ENCODE measurements around the gene FAM216B. TPM values are rescaled to one million over a fixed set of nuclear protein-coding genes. Genes with fewer than 3 reads are reported as not detected.

Gene FAM216B
- total RNA-seq, 1 donor from 2014 or later, result not detected

DNA sequence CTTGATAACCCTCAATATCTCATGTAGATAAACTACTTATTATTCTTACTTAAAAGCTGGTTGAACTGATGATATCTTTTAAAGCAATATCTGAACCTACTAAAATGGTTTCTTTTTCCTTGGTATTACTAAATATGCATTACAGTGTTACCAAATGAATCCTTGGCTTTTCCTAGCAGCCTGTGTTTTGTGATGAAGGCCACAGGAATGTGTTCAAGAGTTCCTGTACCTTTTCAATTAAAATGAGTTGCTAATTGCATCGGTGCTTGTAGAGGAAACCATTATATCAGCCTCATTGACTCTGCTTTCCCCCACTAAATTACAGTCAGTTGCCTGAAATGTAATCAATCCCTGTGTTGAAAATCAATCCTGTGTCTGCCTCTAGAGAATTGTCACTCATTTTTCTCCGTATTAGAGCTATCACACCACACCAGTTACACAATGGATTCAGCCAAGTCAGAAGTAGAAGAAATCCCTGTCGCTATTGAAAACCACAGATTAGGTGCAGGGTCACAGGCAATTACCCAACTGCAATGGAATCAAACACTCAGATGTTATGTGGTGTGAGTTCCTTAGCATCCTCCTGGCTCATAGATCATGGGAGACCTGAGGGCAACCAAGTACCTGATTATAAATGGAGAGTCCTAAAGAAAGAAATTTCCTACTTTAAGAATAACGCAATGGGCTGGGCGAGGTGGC lies 13.3 kb downstream of the FAM216B start:
- TF ChIP-seq, protein P1, sequence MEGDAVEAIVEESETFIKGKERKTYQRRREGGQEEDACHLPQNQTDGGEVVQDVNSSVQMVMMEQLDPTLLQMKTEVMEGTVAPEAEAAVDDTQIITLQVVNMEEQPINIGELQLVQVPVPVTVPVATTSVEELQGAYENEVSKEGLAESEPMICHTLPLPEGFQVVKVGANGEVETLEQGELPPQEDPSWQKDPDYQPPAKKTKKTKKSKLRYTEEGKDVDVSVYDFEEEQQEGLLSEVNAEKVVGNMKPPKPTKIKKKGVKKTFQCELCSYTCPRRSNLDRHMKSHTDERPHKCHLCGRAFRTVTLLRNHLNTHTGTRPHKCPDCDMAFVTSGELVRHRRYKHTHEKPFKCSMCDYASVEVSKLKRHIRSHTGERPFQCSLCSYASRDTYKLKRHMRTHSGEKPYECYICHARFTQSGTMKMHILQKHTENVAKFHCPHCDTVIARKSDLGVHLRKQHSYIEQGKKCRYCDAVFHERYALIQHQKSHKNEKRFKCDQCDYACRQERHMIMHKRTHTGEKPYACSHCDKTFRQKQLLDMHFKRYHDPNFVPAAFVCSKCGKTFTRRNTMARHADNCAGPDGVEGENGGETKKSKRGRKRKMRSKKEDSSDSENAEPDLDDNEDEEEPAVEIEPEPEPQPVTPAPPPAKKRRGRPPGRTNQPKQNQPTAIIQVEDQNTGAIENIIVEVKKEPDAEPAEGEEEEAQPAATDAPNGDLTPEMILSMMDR (conservative IDR thresholded peaks at IDR 0.05), result no peak
- H3K27me3 Mint-ChIP-seq (ENCODE audit: low read depth), result no peaks in the 10 kb centered on the region
- no peak overlapping the region for H3K27ac Mint-ChIP-seq (ENCODE audit: unreplicated experiment)
- no peak overlapping the region for H3K4me3 Mint-ChIP-seq
- H3K4me1 Mint-ChIP-seq, result no peaks in the 10 kb centered on the region
- no peaks in the 10 kb centered on the region for H3K9me3 Mint-ChIP-seq
- no peak for DNase-seq (ENCODE audit: low read depth, low spot score)
- no peaks in the 10 kb centered on the region for H3K36me3 Mint-ChIP-seq (ENCODE audit: low read depth)

DNA sequence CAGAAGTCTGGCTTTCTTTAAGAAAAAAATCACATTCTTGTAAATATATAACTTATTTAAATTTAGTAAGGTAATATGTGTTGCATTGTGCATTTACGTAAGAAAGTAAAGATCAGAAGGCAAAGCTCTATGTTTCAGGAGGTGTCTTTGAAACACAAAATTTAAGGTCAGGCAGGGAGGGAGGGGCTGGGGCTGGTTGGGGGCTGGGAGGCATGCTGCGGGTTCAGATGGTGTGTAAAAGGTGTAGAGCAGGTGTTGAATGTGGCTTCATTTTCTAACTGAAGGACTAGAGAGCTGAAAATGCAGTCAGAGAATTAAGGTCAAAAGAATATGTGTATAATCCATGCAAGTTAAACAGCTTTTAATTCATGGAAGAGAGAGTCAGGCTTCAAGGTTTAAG lies 14.3 kb downstream of the FAM216B start:
- Mint-ChIP-seq H3K9me3 (no peaks in the 10 kb centered on the region), H3K27ac (ENCODE audit: unreplicated experiment) (no peak overlapping the region), H3K4me1 (no peaks in the 10 kb centered on the region), H3K36me3 (ENCODE audit: low read depth) (no peaks in the 10 kb centered on the region), H3K4me3 (no peak overlapping the region), H3K27me3 (ENCODE audit: low read depth) (no peaks in the 10 kb centered on the region)
- DNase-seq (ENCODE audit: low read depth, low spot score), result no peak
- TF ChIP-seq, protein P1 (conservative IDR thresholded peaks at IDR 0.05), result no peak

DNA sequence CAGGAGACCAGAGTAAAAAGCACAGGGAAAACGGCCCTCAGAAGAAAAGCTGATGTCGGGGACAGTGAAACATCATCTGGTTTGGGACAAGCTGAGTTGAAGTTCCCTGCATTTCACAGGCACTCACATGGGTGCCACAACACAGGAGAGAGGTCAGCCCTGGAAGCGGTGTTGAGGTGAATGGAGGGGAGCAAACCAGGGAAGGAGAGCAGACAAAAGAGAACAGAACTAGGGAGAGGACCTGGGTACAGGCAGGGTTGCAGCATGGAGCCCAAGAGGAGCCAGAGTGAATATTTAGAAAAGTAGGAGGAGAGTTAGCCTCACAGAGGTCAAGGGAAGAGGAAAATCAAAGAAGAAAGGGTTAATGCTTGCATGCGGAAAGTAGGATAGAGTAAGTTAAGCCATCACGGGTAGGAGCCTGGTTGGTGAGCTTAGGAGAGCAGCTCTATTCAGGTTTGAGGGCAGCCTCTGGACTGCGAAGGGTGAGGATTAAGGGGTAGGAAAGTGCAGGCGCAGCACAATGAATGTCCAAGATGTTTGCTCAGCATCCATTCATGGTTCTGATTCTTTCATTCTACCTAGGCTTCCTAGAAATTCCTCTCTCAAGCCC lies 15.5 kb downstream of the FAM216B start:
- Mint-ChIP-seq H3K36me3 (ENCODE audit: low read depth) (no peaks in the 10 kb centered on the region), H3K27ac (ENCODE audit: unreplicated experiment) (no peak overlapping the region), H3K27me3 (ENCODE audit: low read depth) (no peaks in the 10 kb centered on the region), H3K9me3 (no peaks in the 10 kb centered on the region), H3K4me3 (no peak overlapping the region), H3K4me1 (no peaks in the 10 kb centered on the region)
- TF ChIP-seq, protein P1 (conservative IDR thresholded peaks at IDR 0.05), result no peak
- no peak for DNase-seq (ENCODE audit: low read depth, low spot score)

DNA sequence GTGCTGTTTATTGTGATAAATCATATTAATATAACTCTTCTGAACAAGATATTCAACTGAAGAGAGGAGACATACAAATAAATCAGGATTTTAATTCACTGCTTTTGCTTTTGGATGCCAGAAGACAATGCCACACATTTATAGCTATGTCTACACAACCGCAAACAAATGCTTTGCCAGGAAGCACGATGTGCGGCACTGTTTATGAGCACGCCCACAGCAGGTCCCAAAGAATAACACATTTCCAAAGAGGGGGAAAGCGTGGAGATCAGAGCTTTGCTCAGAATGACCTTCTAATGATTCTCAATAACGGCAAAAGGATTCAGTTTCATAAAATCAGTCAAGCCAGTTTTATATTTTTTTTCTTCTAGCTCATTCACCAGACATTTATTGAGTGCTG lies 16.7 kb downstream of the FAM216B start:
- TF ChIP-seq, protein P1 (conservative IDR thresholded peaks at IDR 0.05), result no peak
- DNase-seq (ENCODE audit: low read depth, low spot score), result no peak
- H3K9me3 Mint-ChIP-seq, result no peaks in the 10 kb centered on the region
- no peak overlapping the region for H3K4me3 Mint-ChIP-seq
- no peaks in the 10 kb centered on the region for H3K27me3 Mint-ChIP-seq (ENCODE audit: low read depth)
- no peaks in the 10 kb centered on the region for H3K4me1 Mint-ChIP-seq
- H3K27ac Mint-ChIP-seq (ENCODE audit: unreplicated experiment), result no peak overlapping the region
- H3K36me3 Mint-ChIP-seq (ENCODE audit: low read depth), result no peaks in the 10 kb centered on the region

DNA sequence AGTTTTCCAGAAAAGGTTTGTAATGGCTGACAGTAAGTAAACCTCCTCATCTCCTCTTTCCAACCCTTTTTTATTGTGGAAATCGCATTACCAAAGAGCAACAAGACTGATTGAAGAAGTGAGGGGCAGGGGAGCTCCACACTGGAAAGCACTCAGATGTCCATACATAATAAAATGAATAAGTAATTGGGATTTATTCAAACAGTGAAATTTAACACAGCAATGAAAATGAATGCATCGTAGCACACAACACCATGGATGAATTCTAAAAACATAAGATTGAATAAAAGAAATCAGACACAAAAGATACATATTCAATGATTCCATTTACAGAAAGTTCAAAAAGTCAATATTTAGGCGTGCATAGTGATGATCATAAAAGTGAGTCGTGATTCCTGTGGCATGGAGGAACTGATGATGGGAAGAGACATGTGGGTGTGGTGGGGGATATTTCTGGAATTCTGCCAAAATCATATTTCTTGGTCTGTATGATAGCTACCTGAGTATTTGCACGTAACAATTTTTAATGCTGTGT lies 18.8 kb downstream of the FAM216B start:
- Mint-ChIP-seq H3K9me3 (no peaks in the 10 kb centered on the region), H3K36me3 (ENCODE audit: low read depth) (no peaks in the 10 kb centered on the region), H3K27me3 (ENCODE audit: low read depth) (no peaks in the 10 kb centered on the region), H3K4me1 (no peaks in the 10 kb centered on the region), H3K4me3 (no peak overlapping the region), H3K27ac (ENCODE audit: unreplicated experiment) (no peak overlapping the region)
- no peak for DNase-seq (ENCODE audit: low read depth, low spot score)
- TF ChIP-seq, protein P1 (conservative IDR thresholded peaks at IDR 0.05), result no peak

Data from neural crest cell (in vitro differentiated cells).